Heart left ventricle (tissue), 13 donors: ENCODE measurements around the gene GFRA4.

Experiments used
- CTCF ChIP-seq, 12 donors: fragments of 200-600 bp; sonication (generic) in 4 of 12; IDR thresholded peaks; one replicate each; pipeline versions ENCODE4 v1.5.0 to v1.8.0; 2018 to 2022; ENCODE audit warnings: antibody characterized with exemption in 12 of 12, mild to moderate bottlenecking in 5 of 12
- POLR2A ChIP-seq, 2 donors: fragments of 450-650 bp; IDR thresholded peaks; one replicate each; pipeline ENCODE4 v1.6.1; 2017; ENCODE audit warnings: antibody characterized with exemption in 2 of 2, mild to moderate bottlenecking in 2 of 2, moderate library complexity in 2 of 2
- donor health status: ischemic (EF 13 %, LVEDD 7.1; RV severe dilation, severe dysfunction).
- donor health status: DM: no; HTN: yes; CAD: no.
- donor health status: DM: no; HTN: no; CAD: no.
- donor health status: ischemic (EF 25% LVEDD 6.9; RV normal size, moderate dysfunction).
- donor health status: ischemic (EF 25% LVEDD 5.7; RV mildly dilated, moderate dysfunction).
- donor health status: ischemic (EF 35%, LVEDD 5.7; RV mildly dilated, moderate dysfunction).
- donor health status: nonischemic (EF 11% LVEDD 7.7; RV severe dilation, severe dysfunction).
- donor health status: DM: yes; HTN: yes; CAD: no.
- donor health status: PGD.
- donor health status: ischemic (EF 29% LVEDD 5.4; RV normal size, mild dysfunction).
- donor health status: nonischemic (EF 23%, LVEDD 6.1; RV moderate dilation, normal function).

- no peak for TF ChIP-seq CTCF (IDR thresholded peaks at IDR 0.05)
- TF ChIP-seq POLR2A (IDR thresholded peaks at IDR 0.05) = no peak
These were observed 6.6 kb upstream of the GFRA4 start for GRCh38 chr20:3669710-3670367.
